Measurements from ENCODE around the gene CYLC1.

GRCh38 chrX:83934220-83934619 is 73.3 kb downstream of the CYLC1 start:
- TF ChIP-seq CTCF (IDR thresholded peaks at IDR 0.05; ENCODE audit: poor library complexity, severe bottlenecking) (peak; percentile 44), EP300 (conservative IDR thresholded peaks at IDR 0.05; ENCODE audit: poor library complexity, severe bottlenecking) (no peak), REST (IDR thresholded peaks at IDR 0.05; ENCODE audit: borderline replicate concordance) (no peak), SMC3 (conservative IDR thresholded peaks at IDR 0.05; ENCODE audit: poor library complexity) (peak; percentile 36), EZH2 (IDR thresholded peaks at IDR 0.05; ENCODE audit: borderline replicate concordance, insufficient read depth, low read length, poor library complexity, severe bottlenecking) (no peak), POLR2AphosphoS5 (IDR thresholded peaks at IDR 0.05) (no peak), RAD21 (conservative IDR thresholded peaks at IDR 0.05) (peak; percentile 57), MXI1 (conservative IDR thresholded peaks at IDR 0.05; ENCODE audit: poor library complexity, severe bottlenecking) (no peak)

Measured in neural cell (in vitro differentiated cells).